ENCODE results near the gene RPS3. TPM values are rescaled to one million over a fixed set of nuclear protein-coding genes. Genes with fewer than 3 reads are reported as not detected.

Gene RPS3
- total and polyA plus RNA-seq, 2 donors (not counting 3 experiments of a cell fraction or from before 2014, with no cell fraction given): 2,973 to 3,734 TPM

- BruUV-seq (replicated peaks): no TSS peak
- H2AFZ ChIP-seq (ENCODE audit: low read depth, low read length): no peak overlapping the region
- CTCF ChIA-PET: interaction anchor here (0.5 to 2.0 kb wide), 20 partner anchors 11 to 113 kb away, joined by 3 to 10 read pairs (median 4); partner anchors contain the start of gene GDPD5
- peaks cover 0 to 15% of the 10 kb centered on the region in 2 experiments for H3K36me3 ChIP-seq (ENCODE audit: control insufficient read depth in 2 of 2, extremely low read depth in 1 of 2, insufficient read depth in 2 of 2, low read length in 2 of 2)
- FAIRE-seq: no peak
- no peak overlapping the region for H3K4me2 ChIP-seq (ENCODE audit: insufficient read depth, low read length)
- no peaks in the 10 kb centered on the region for H3K4me1 ChIP-seq (ENCODE audit: control insufficient read depth, extremely low read depth, insufficient read depth, low read length)
- no peaks in the 10 kb centered on the region for H3K9me1 ChIP-seq (replicated peaks; ENCODE audit: control insufficient read depth, extremely low read depth, insufficient read depth, low read length)
- no peak for DNase-seq (ENCODE audit: low read depth, low spot score)
- H3K4me3 ChIP-seq (replicated peaks in 1 of 3; ENCODE audit: insufficient read depth in 1 of 3, low read depth in 1 of 3, low read length in 3 of 3): no peak overlapping the region
- H3K27ac ChIP-seq (ENCODE audit: insufficient read depth, low read depth, low read length): no peak overlapping the region
- H3K9me3 ChIP-seq (replicated peaks; ENCODE audit: control insufficient read depth, insufficient read depth, low read length): no peaks in the 10 kb centered on the region
- no peaks in the 10 kb centered on the region for H3K27me3 ChIP-seq (ENCODE audit: control insufficient read depth in 2 of 2, insufficient read depth in 2 of 2, low read length in 2 of 2)
- POLR2A ChIA-PET: no interaction called here
- H3K9ac ChIP-seq (replicated peaks; ENCODE audit: extremely low read depth, insufficient read depth, low read length): no peak overlapping the region
- dilution Hi-C loops (cut with MboI; ENCODE audit: extremely low pct_ligation_motif_present, low sequenced_read_pairs) (no loop called here), intact Hi-C loops (cut with micrococcal nuclease) (no loop called here)
- H3K79me2 ChIP-seq (ENCODE audit: control insufficient read depth, insufficient read depth, low read length): no peaks in the 10 kb centered on the region
- no peaks in the 10 kb centered on the region for H4K20me1 ChIP-seq (replicated peaks; ENCODE audit: control insufficient read depth, extremely low read depth, insufficient read depth, low read length)
- TF ChIP-seq, protein P1, sequence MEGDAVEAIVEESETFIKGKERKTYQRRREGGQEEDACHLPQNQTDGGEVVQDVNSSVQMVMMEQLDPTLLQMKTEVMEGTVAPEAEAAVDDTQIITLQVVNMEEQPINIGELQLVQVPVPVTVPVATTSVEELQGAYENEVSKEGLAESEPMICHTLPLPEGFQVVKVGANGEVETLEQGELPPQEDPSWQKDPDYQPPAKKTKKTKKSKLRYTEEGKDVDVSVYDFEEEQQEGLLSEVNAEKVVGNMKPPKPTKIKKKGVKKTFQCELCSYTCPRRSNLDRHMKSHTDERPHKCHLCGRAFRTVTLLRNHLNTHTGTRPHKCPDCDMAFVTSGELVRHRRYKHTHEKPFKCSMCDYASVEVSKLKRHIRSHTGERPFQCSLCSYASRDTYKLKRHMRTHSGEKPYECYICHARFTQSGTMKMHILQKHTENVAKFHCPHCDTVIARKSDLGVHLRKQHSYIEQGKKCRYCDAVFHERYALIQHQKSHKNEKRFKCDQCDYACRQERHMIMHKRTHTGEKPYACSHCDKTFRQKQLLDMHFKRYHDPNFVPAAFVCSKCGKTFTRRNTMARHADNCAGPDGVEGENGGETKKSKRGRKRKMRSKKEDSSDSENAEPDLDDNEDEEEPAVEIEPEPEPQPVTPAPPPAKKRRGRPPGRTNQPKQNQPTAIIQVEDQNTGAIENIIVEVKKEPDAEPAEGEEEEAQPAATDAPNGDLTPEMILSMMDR (IDR thresholded peaks at IDR 0.05; ENCODE audit: extremely low read depth in 1 of 2, insufficient read depth in 1 of 2, low read depth in 1 of 2, low read length in 2 of 2): peak; percentile 63 to 68
- TF ChIP-seq EZH2 (IDR thresholded peaks at IDR 0.05; ENCODE audit: borderline replicate concordance, low read depth, low read length, severe bottlenecking): no peak
Observed at GRCh38 chr11:75450826-75451821, 51.8 kb downstream of the RPS3 start.

Data from endothelial cell of umbilical vein (primary cell).